Activated gamma-delta T cell (primary cell): ENCODE data around the gene TMEM143.
"Not testable (repeated sequence)": the region's sequence is repeated elsewhere in the genome, so short reads cannot be mapped to it uniquely, and the experiment has no call there.

Source experiments
- DNase-seq: peaks from one replicate; lab custom pipeline; 2025; lab: John Stamatoyannopoulos, UW
- total RNA-seq, 2 donors: gene quantifications; one replicate each; lab custom pipeline; 2026; lab: John Stamatoyannopoulos, UW

TMEM143 gene
- total RNA-seq, result 7.6 to 7.7 reads per million in 2 donors

DNA sequence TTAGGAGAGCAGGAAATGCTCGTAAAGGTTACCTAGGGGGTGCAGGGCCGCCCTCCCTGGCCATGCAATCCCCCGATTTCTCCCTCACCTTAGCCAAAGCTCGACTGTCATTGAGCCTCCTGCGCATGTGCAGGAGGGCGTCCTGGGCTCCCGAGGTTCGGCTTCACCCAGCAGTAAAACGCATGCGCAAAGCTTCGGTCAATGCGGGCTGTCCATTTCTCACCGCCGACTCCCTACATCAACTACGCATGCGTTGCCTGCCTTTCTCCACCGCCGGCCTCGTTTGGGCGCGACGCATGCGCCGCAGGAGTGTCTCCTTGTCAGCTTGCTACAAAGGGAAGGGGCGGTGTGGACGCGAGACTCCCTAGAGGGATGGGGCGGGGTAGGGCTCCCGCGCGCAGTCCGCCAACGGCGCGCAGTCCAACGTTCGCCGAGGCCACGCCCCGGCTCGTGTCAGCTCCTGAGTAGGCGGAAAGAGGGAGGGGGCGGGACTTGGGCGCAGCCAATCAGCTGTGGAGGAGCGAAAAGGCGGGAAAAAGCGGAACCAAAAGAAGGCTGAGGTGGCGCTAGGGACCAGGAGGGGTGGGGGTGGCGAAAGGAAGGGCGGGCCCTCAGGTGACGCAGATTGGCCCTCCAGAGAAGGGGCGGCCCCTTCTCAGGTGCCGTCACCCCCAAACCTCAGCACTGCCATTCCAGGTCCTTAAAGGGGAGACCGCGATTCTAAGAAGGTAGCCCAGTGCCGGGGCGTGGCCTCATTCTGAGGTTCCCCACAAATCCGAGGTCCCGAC is at the start of gene TMEM143, which contains the start of gene SYNGR4:
TSS of gene TMEM143 (minus strand) at position 131 of the 788 bp plus-strand sequence. CDS start at position 111, 20 bp downstream.
TSS of gene SYNGR4 (plus strand) at position 558 of the 788 bp plus-strand sequence. CDS start 1,476 bp downstream, outside the sequence.
- DNase-seq, result peak; percentile 98

DNA sequence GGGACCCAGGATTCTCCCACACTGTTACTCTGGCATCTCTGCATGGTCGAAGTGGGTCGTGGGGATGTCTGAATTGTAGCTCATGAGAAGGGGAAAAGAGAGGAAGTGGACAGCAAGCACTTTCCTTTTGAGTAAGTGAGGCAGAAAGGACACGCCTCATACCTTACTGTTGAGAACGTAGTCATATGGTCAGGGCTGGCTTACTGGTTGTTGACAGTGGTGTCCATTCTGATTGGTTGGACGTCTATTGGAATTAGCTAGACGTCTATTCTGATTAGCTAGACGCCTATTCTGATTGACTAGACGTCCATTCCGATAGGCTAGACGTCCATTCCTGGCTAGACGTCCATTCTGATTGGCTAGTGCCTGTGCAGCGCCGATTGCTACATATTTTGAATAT is 42.1 kb upstream of the TMEM143 start:
- no peak for DNase-seq

DNA sequence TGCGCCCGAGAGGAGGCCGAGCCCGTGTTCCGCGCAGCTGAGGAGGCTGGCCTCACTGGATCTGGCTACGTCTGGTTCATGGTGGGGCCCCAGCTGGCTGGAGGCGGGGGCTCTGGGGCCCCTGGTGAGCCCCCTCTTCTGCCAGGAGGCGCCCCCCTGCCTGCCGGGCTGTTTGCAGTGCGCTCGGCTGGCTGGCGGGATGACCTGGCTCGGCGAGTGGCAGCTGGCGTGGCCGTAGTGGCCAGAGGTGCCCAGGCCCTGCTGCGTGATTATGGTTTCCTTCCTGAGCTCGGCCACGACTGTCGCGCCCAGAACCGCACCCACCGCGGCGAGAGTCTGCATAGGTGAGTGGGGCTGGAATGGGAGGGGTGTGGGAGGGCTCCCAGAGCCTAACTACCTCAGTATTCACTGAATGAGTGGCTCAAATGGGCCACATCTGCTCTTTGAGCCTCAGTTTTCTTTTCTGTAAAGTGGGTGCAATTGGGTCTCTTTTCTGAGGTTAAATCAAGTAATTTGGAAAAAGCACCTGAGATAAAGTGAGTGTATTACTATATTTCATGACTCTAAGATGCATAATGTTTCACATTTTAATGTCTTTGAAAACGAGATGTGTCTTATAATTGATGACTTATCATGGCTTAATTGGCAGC is 41.4 kb upstream of the TMEM143 start:
- no peak for DNase-seq

GRCh38 chr19:48403606-48404005 is 39.9 kb upstream of the TMEM143 start:
- DNase-seq, result no peak

- no peak for DNase-seq
Measured at GRCh38 chr19:48401287-48401686, 37.5 kb upstream of the TMEM143 start.

DNA sequence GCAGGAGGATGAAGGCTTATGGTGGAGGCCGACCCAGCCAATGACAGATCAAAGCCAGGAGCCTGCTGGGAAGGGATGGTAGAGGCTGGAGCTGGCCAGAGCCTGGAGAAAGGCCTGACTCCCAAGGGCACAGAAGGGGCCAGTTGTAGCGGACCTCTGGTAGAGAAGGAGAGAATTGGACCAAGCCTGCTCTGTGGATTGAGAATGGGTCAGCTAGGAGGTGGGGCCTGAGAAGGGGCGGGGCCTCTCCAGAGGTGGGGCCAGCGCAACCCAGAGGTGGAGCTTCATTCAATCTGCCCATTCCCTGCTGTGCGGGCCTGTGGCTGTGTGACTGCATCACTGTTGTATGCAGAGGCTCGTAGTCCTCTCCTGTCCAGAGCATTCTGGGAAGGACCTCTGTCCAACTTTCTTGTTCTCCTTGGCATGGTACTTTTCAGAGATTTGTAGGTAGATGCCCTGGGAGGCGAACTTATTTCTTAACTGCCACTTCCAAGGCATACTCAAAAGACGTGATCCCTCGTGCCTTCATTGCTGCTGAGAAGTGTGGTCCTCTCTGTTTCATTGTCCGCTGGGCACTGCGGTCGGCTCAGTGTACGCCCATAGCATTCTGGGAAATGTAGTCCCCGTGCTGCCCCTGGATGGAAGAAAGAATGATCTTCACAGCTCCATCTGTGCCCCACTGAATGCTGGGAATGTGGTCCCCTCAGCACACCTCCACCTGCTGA is 36.4 kb upstream of the TMEM143 start:
- no peak for DNase-seq

- peak; percentile 86 for DNase-seq
Measured at GRCh38 chr19:48398375-48399235, 34.9 kb upstream of the TMEM143 start.

DNA sequence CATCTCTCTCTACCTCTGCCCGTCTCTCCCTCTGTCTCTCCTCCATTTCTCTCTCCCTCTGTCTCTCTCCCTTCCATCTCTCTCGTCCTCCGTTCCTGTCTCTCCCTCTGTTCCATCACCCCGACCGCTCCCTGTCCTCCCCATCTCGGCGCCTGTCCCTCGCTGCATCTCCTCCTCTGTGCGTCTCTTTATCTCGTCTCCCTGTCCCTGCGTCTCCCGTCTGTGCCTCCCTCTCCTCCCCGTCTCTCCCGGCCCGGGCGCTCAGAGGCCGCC is 34.3 kb upstream of the TMEM143 start:
- no peak for DNase-seq

GRCh38 chr19:48397263-48398101 is 33.7 kb upstream of the TMEM143 start:
- DNase-seq, result no peak

- DNase-seq, result no peak
Measured at GRCh38 chr19:48396824-48397176, 33.1 kb upstream of the TMEM143 start.

GRCh38 chr19:48396016-48396823 is 32.5 kb upstream of the TMEM143 start:
- no peak for DNase-seq

DNA sequence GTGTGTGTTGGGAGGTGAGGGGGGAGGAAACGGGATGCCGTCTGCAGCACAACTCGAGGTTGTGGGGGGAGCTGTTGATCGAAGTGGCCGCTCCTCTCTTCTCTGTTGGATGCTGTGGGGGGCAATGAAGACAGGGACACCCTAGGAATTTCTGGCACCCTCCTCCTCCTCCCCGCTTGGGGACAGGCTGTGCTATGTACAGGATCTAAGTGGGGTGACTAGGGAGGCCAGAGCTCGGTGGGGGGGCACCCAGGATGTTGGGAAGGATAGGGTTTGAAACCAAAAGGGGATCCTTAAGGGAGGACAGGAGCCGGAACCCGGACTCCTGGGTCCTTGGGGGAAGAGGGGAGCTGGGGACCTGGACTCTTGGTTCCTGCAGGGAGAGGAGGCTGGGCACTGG is 31.8 kb upstream of the TMEM143 start:
- no peak for DNase-seq

GRCh38 chr19:48395170-48395455 is 31.4 kb upstream of the TMEM143 start:
- DNase-seq, result no peak

GRCh38 chr19:48394331-48395169 is 30.8 kb upstream of the TMEM143 start:
- no peak for DNase-seq

GRCh38 chr19:48393559-48394330 is 30.0 kb upstream of the TMEM143 start, which contains the start of gene GRIN2D:
Gene GRIN2D (plus strand): TSS chr19:48393668. CDS start chr19:48398393, 4,725 bp downstream.
- DNase-seq, result no peak

GRCh38 chr19:48392860-48393558 is 29.3 kb upstream of the TMEM143 start:
- no peak for DNase-seq

- not testable (repeated sequence) for DNase-seq
Measured at GRCh38 chr19:48392006-48392344, 28.2 kb upstream of the TMEM143 start.
